Mesenchymal stem cell (in vitro differentiated cells and primary cell): Measurements from ENCODE around the gene KIAA1328.
A peak's percentile ranks its signal among the peaks of the same experiment; 100 is the strongest.

Experiments
- DNase-seq: peaks from one replicate; pipeline ENCODE4 v3.0.0-alpha.2; 2013
- H2AFZ ChIP-seq: one replicate; pipeline ENCODE4 v1.6.1; 2013; ENCODE audit warnings: low read depth, mild to moderate bottlenecking, control low read depth, inconsistent platforms, low read length, moderate library complexity
- H2AK5ac ChIP-seq: 2 replicates; pipeline ENCODE4 v1.6.1; 2013; ENCODE audit warnings: low read length, moderate library complexity, mild to moderate bottlenecking, inconsistent platforms; ENCODE audit not compliant: severe bottlenecking
- H2BK120ac ChIP-seq: one replicate; pipeline ENCODE4 v1.6.1; 2013; ENCODE audit warnings: low read depth, mild to moderate bottlenecking, inconsistent platforms, low read length, moderate library complexity
- H2BK12ac ChIP-seq, 2 experiments: one replicate each; pipeline ENCODE4 v1.6.1; 2013; ENCODE audit warnings: inconsistent platforms in 2 of 2, low read length in 2 of 2, mild to moderate bottlenecking in 2 of 2, moderate library complexity in 2 of 2, control low read depth in 1 of 2
- H2BK15ac ChIP-seq: one replicate; pipeline ENCODE4 v1.6.1; 2013; ENCODE audit warnings: mild to moderate bottlenecking, low read depth, inconsistent platforms; ENCODE audit not compliant: poor library complexity, severe bottlenecking
- H2BK5ac ChIP-seq: 2 replicates; pipeline ENCODE4 v1.6.1; 2013; ENCODE audit warnings: low read depth, mild to moderate bottlenecking, low read length, control low read depth, inconsistent platforms; ENCODE audit not compliant: poor library complexity, severe bottlenecking
- H3K14ac ChIP-seq, 2 experiments: one replicate each; pipeline ENCODE4 v1.6.1; 2013; ENCODE audit warnings: inconsistent platforms in 2 of 2, low read length in 2 of 2, control low read depth in 1 of 2, mild to moderate bottlenecking in 1 of 2, moderate library complexity in 1 of 2
- H3K18ac ChIP-seq, 2 experiments: one replicate each; pipeline ENCODE4 v1.6.1; 2013; ENCODE audit warnings: inconsistent platforms in 2 of 2, low read length in 2 of 2, control low read depth in 1 of 2, low read depth in 1 of 2, mild to moderate bottlenecking in 1 of 2
- H3K23ac ChIP-seq, 2 experiments: one replicate each; pipeline ENCODE4 v1.6.1; 2013; ENCODE audit warnings: inconsistent platforms in 2 of 2, low read length in 2 of 2, mild to moderate bottlenecking in 2 of 2, moderate library complexity in 2 of 2, control low read depth in 1 of 2
- H3K27ac ChIP-seq: 2 replicates; pipeline ENCODE4 v1.5.1; 2013; ENCODE audit warnings: mild to moderate bottlenecking, moderate library complexity, low read length, control low read depth, inconsistent platforms; ENCODE audit not compliant: poor library complexity, severe bottlenecking
- H3K27me3 ChIP-seq, 2 experiments: 2 replicates each; pipeline versions ENCODE4 v1.6.1 to v1.7.0; 2013; ENCODE audit warnings: low read length in 2 of 2, mild to moderate bottlenecking in 2 of 2, moderate library complexity in 2 of 2, control low read depth in 1 of 2, inconsistent platforms in 1 of 2; ENCODE audit not compliant: control insufficient read depth in 1 of 2, insufficient read depth in 1 of 2
- H3K36me3 ChIP-seq, 2 experiments: 2 replicates each; pipeline versions ENCODE4 v1.6.1 to v1.7.0; 2013; ENCODE audit warnings: low read length in 2 of 2, control low read depth in 1 of 2, inconsistent platforms in 1 of 2, low read depth in 1 of 2, mild to moderate bottlenecking in 1 of 2; ENCODE audit not compliant: insufficient read depth in 2 of 2, control insufficient read depth in 1 of 2
- H3K4ac ChIP-seq, 2 experiments: one replicate each; pipeline ENCODE4 v1.6.1; 2013; ENCODE audit warnings: inconsistent platforms in 2 of 2, low read length in 2 of 2, mild to moderate bottlenecking in 2 of 2, moderate library complexity in 2 of 2, control low read depth in 1 of 2, low read depth in 1 of 2
- H3K4me1 ChIP-seq: 2 replicates; pipeline ENCODE4 v1.6.1; 2013; ENCODE audit warnings: low read depth, low read length, control low read depth; ENCODE audit not compliant: control insufficient read depth, insufficient read depth
- H3K4me2 ChIP-seq: 2 replicates; pipeline ENCODE4 v1.6.1; 2013; ENCODE audit warnings: low read length, mild to moderate bottlenecking, inconsistent platforms; ENCODE audit not compliant: poor library complexity, severe bottlenecking
- H3K4me3 ChIP-seq, 2 experiments: 2 replicates each; pipeline versions ENCODE4 v1.5.1 to v1.7.0; 2013; ENCODE audit warnings: low read length in 2 of 2, mild to moderate bottlenecking in 2 of 2, control low read depth in 1 of 2, low read depth in 1 of 2; ENCODE audit not compliant: insufficient read depth in 1 of 2
- H3K79me1 ChIP-seq: replicated peaks from 2 replicates; pipeline ENCODE4 v1.6.1; 2013; ENCODE audit warnings: mild to moderate bottlenecking, control low read depth, low read length, inconsistent platforms; ENCODE audit not compliant: poor library complexity, severe bottlenecking
- H3K9ac ChIP-seq: 2 replicates; pipeline ENCODE4 v1.7.0; 2013; ENCODE audit warnings: mild to moderate bottlenecking, low read length, moderate library complexity
- H3K9me3 ChIP-seq: 2 replicates; pipeline ENCODE4 v1.7.0; 2013; ENCODE audit warnings: mild to moderate bottlenecking, low read length; ENCODE audit not compliant: control insufficient read depth
- H4K8ac ChIP-seq: one replicate; pipeline ENCODE4 v1.6.1; 2013; ENCODE audit warnings: inconsistent platforms, mild to moderate bottlenecking, low read length, moderate library complexity
- H4K91ac ChIP-seq: one replicate; pipeline ENCODE4 v1.6.1; 2013; ENCODE audit warnings: mild to moderate bottlenecking, low read length, inconsistent platforms
- whole genome bisulfite sequencing: methylation state at CpG from one replicate; pipeline ENCODE4 v1.1.7; 2013; ENCODE audit warnings: mixed read lengths; 5-methylcytosine and 5-hydroxymethylcytosine counted together

The KIAA1328 gene

GRCh38 chr18:36856815-36857214 is 27.9 kb downstream of the KIAA1328 start:
- no peak overlapping the region for H3K18ac ChIP-seq

GRCh38 chr18:36862182-36862581 is 33.3 kb downstream of the KIAA1328 start:
- Histone ChIP-seq H3K4ac (no peak overlapping the region), H4K8ac (no peak overlapping the region), H2BK120ac (no peak overlapping the region), H3K36me3 (peaks cover 0 to 6% of the 10 kb centered on the region in 2 experiments), H3K9ac (no peak overlapping the region), H3K23ac (no peak overlapping the region), H3K9me3 (no peaks in the 10 kb centered on the region), H2AK5ac (no peak overlapping the region), H3K27me3 (no peaks in the 10 kb centered on the region), H3K14ac (no peak overlapping the region), H4K91ac (no peak overlapping the region), H2BK12ac (no peak overlapping the region), H2AFZ (no peak overlapping the region), H2BK15ac (no peak overlapping the region), H3K4me1 (no peaks in the 10 kb centered on the region), H3K4me2 (no peak overlapping the region), H2BK5ac (no peak overlapping the region), H3K18ac (no peak overlapping the region), H3K27ac (no peak overlapping the region), H3K79me1 (peaks cover 5% of the 10 kb centered on the region), H3K4me3 (no peak overlapping the region)
- no CpG with 5 or more reads among the region's 1 CpG for WGBS
- DNase-seq, result no peak

More at GRCh38 chr18:36856815-36857214, 27.9 kb downstream of the KIAA1328 start:
- H3K9me3 ChIP-seq, result peaks cover 9% of the 10 kb centered on the region
- H3K27me3 ChIP-seq, result no peaks in the 10 kb centered on the region
- 80% methylated on average over 1 of the region's 1 CpG for WGBS
- no peak overlapping the region for H4K91ac ChIP-seq
- H2BK120ac ChIP-seq, result no peak overlapping the region
- peaks cover 4 to 6% of the 10 kb centered on the region in 2 experiments for H3K36me3 ChIP-seq
- no peaks in the 10 kb centered on the region for H3K4me1 ChIP-seq
- H3K4me3 ChIP-seq, result no peak overlapping the region
- DNase-seq, result no peak
- H3K4me2 ChIP-seq, result no peak overlapping the region
- peaks cover 3% of the 10 kb centered on the region for H3K79me1 ChIP-seq
- H4K8ac ChIP-seq, result no peak overlapping the region
- H2AK5ac ChIP-seq, result no peak overlapping the region
- no peak overlapping the region for H3K9ac ChIP-seq
- H2AFZ ChIP-seq, result no peak overlapping the region
- no peak overlapping the region for H2BK15ac ChIP-seq
- H2BK5ac ChIP-seq, result no peak overlapping the region
- H3K23ac ChIP-seq, result no peak overlapping the region
- no peak overlapping the region for H3K27ac ChIP-seq
- no peak overlapping the region for H3K4ac ChIP-seq
- H3K14ac ChIP-seq, result no peak overlapping the region
- H2BK12ac ChIP-seq, result no peak overlapping the region

- Histone ChIP-seq H3K4me1 (peaks cover 1% of the 10 kb centered on the region), H2BK12ac (no peak overlapping the region), H2BK120ac (no peak overlapping the region), H2BK15ac (no peak overlapping the region), H3K4ac (no peak overlapping the region), H3K9me3 (no peaks in the 10 kb centered on the region), H3K27ac (no peak overlapping the region), H3K23ac (no peak overlapping the region), H3K18ac (no peak overlapping the region), H3K4me3 (no peak overlapping the region), H3K27me3 (no peaks in the 10 kb centered on the region), H4K8ac (no peak overlapping the region), H3K79me1 (peaks cover 5% of the 10 kb centered on the region), H4K91ac (no peak overlapping the region), H2BK5ac (no peak overlapping the region), H2AK5ac (no peak overlapping the region), H3K14ac (no peak overlapping the region), H3K36me3 (peaks cover 0 to 4% of the 10 kb centered on the region in 2 experiments), H3K4me2 (no peak overlapping the region), H2AFZ (no peak overlapping the region), H3K9ac (no peak overlapping the region)
- no peak for DNase-seq
- no CpG with 5 or more reads among the region's 1 CpG for WGBS
Observed at GRCh38 chr18:36867056-36867455, 38.1 kb downstream of the KIAA1328 start.

- H3K4me2 ChIP-seq, result no peak overlapping the region
- H3K27me3 ChIP-seq, result no peaks in the 10 kb centered on the region
- H3K9ac ChIP-seq, result no peak overlapping the region
- H2BK12ac ChIP-seq, result no peak overlapping the region
- no peak for DNase-seq
- no peak overlapping the region for H2BK15ac ChIP-seq
- no peak overlapping the region for H2AFZ ChIP-seq
- H3K4me1 ChIP-seq, result peaks cover 1% of the 10 kb centered on the region
- no peak overlapping the region for H3K18ac ChIP-seq
- H3K14ac ChIP-seq, result no peak overlapping the region
- no peak overlapping the region for H2BK5ac ChIP-seq
- H3K36me3 ChIP-seq, result no peaks in the 10 kb centered on the region
- no peak overlapping the region for H3K4me3 ChIP-seq
- WGBS, result 100% methylated on average over 3 of the region's 3 CpGs
- H3K79me1 ChIP-seq, result no peaks in the 10 kb centered on the region
- no peak overlapping the region for H3K4ac ChIP-seq
- H2BK120ac ChIP-seq, result no peak overlapping the region
- no peak overlapping the region for H3K23ac ChIP-seq
- no peak overlapping the region for H4K8ac ChIP-seq
- H3K9me3 ChIP-seq, result no peaks in the 10 kb centered on the region
- H2AK5ac ChIP-seq, result peak overlapping the region; percentile 62
- H4K91ac ChIP-seq, result no peak overlapping the region
- H3K27ac ChIP-seq, result no peak overlapping the region
Observed at GRCh38 chr18:36871801-36872200, 42.9 kb downstream of the KIAA1328 start.
